Left lobe of liver (tissue), 2 donors: ENCODE data around the gene UBD. TPM values are rescaled to one million over a fixed set of nuclear protein-coding genes. Genes with fewer than 3 reads are reported as not detected.

Experiments
- ATAC-seq: fragments of 200-7000 bp; cut with Tn5 transposase; one replicate; pipeline ENCODE4 v1.9.1; 2020; ENCODE audit warnings: mild to moderate bottlenecking, moderate library complexity
- DNase-seq: peaks from one replicate; pipeline ENCODE4 v3.0.0-alpha.2; 2020; ENCODE audit warnings: low spot score
- total RNA-seq: library from RNA; stranded (reverse); gene quantifications from one replicate; pipeline ENCODE4 v1.2.1, GENCODE V29; 2021
- donor health status: DM: no; HTN: no; CAD: no; lungs with moderate emphysema.
- donor health status: DM: no; HTN: yes; CAD: no.

Gene UBD
- total RNA-seq, 1 donor from 2014 or later, result 0.93 TPM

GRCh38 chr6:29524044-29524443 is 35.5 kb downstream of the UBD start:
- ATAC-seq, result no peak
- DNase-seq, result no peak

- no peak for ATAC-seq
- DNase-seq, result no peak
Observed at GRCh38 chr6:29522227-29522626, 37.3 kb downstream of the UBD start.

- no peak for DNase-seq
Observed at GRCh38 chr6:29521006-29521680, 38.4 kb downstream of the UBD start.

GRCh38 chr6:29520232-29520631 is 39.3 kb downstream of the UBD start:
- ATAC-seq (no peak), DNase-seq (no peak)

More at GRCh38 chr6:29521006-29521680, 38.4 kb downstream of the UBD start:
- ATAC-seq, result no peak

- ATAC-seq, result no peak
- no peak for DNase-seq
Observed at GRCh38 chr6:29519291-29520010, 40.1 kb downstream of the UBD start.

- no peak for ATAC-seq
- DNase-seq, result no peak
Observed at GRCh38 chr6:29517728-29518440, 41.6 kb downstream of the UBD start.

- DNase-seq, result no peak
- ATAC-seq, result no peak
Observed at GRCh38 chr6:29517245-29517644, 42.3 kb downstream of the UBD start.

- ATAC-seq (no peak), DNase-seq (no peak)
Observed at GRCh38 chr6:29516108-29516507, 43.4 kb downstream of the UBD start.

GRCh38 chr6:29510746-29511300 is 48.7 kb downstream of the UBD start:
- DNase-seq (no peak), ATAC-seq (no peak)

GRCh38 chr6:29510202-29510601 is 49.3 kb downstream of the UBD start:
- DNase-seq (no peak), ATAC-seq (no peak)

- ATAC-seq, result no peak
- DNase-seq, result no peak
Observed at GRCh38 chr6:29509711-29510110, 49.8 kb downstream of the UBD start.

GRCh38 chr6:29509239-29509638 is 50.3 kb downstream of the UBD start:
- ATAC-seq (no peak), DNase-seq (no peak)

GRCh38 chr6:29507319-29507718 is 52.2 kb downstream of the UBD start:
- ATAC-seq (no peak), DNase-seq (no peak)

GRCh38 chr6:29506446-29507067 is 53.0 kb downstream of the UBD start:
- DNase-seq (no peak), ATAC-seq (no peak)

- ATAC-seq, result no peak
- DNase-seq, result no peak
Observed at GRCh38 chr6:29505808-29506207, 53.7 kb downstream of the UBD start.

Other genes starting within 250 kb of the UBD start
- gene OR5V1, start 190.9 kb downstream of the UBD start, total RNA-seq, result not detected
- gene OR12D3, start 184.4 kb downstream of the UBD start, total RNA-seq, result not detected
- not detected for gene OR12D2, start 164.1 kb downstream of the UBD start, total RNA-seq
- not detected for gene OR12D1, start 144.8 kb downstream of the UBD start, total RNA-seq
- not detected for gene OR10C1, start 120.4 kb downstream of the UBD start, total RNA-seq
- gene OR11A1, start 102.7 kb downstream of the UBD start, total RNA-seq, result not detected
- gene OR2H1, start 102.6 kb downstream of the UBD start, total RNA-seq, result not detected
- gene MAS1L, start 71.8 kb downstream of the UBD start, total RNA-seq, result not detected
- gene OR2H2, start 25.4 kb upstream of the UBD start, total RNA-seq, result not detected
- gene GABBR1, start 73.5 kb upstream of the UBD start, total RNA-seq, result 3.0 TPM
- gene MOG, start 97.4 kb upstream of the UBD start, total RNA-seq, result not detected
- gene ZFP57, start 121.4 kb upstream of the UBD start, total RNA-seq, result not detected
- 30.6 TPM for gene HLA-F, start 163.7 kb upstream of the UBD start, total RNA-seq